GM23338 (cell line): ENCODE results near the gene UQCRFS1.
"Not testable (repeated sequence)": the region's sequence is repeated elsewhere in the genome, so short reads cannot be mapped to it uniquely, and the experiment has no call there.

Experiments used
- CTCF ChIP-seq, 2 experiments: fragments of 200-600 bp in 1 of 2; sonication (generic) in 1 of 2; conservative IDR thresholded peaks; 2 replicates each; pipeline versions ENCODE4 v1.5.1 to v1.6.1; 2016 to 2017; ENCODE audit warnings: antibody characterized with exemption in 2 of 2, low read depth in 2 of 2, mild to moderate bottlenecking in 2 of 2, moderate library complexity in 1 of 2
- EZH2 ChIP-seq: fragments of 200-600 bp; sonication (generic); IDR thresholded peaks from one replicate; pipeline ENCODE4 v1.8.0; 2017; ENCODE audit warnings: antibody characterized with exemption, mild to moderate bottlenecking, low read depth; ENCODE audit not compliant: unreplicated experiment
- POLR2AphosphoS5 ChIP-seq: IDR thresholded peaks from 2 replicates; pipeline ENCODE4 v1.6.1; 2016; ENCODE audit warnings: antibody characterized with exemption, low read depth

- TF ChIP-seq EZH2; CTCF (conservative IDR thresholded peaks at IDR 0.05; ENCODE audit: low read depth in 2 of 2); POLR2AphosphoS5: not testable (repeated sequence)
Observed at GRCh38 chr19:29210502-29210901, 2.4 kb downstream of the UQCRFS1 start.
